Kidney (tissue), 14 donors: Measurements from ENCODE around the gene SYTL2. TPM values are rescaled to one million over a fixed set of nuclear protein-coding genes. Genes with fewer than 3 reads are reported as not detected.

Source experiments
- DNase-seq, 5 donors: peaks; one replicate each; pipeline ENCODE4 v3.0.0-alpha.2; 2013 to 2020
- FAIRE-seq: peaks from 2 replicates; lab custom pipeline; 2012; peaks lifted over from hg19 to GRCh38; lab: Jason Lieb, UNC
- H3K27ac ChIP-seq, 2 donors: one replicate each; pipeline ENCODE4 v1.7.0; 2013; ENCODE audit warnings: low read depth in 2 of 2, low read length in 2 of 2, inconsistent platforms in 1 of 2
- H3K27me3 ChIP-seq: one replicate; pipeline ENCODE4 v1.7.1; 2013; ENCODE audit warnings: low read length, inconsistent platforms; ENCODE audit not compliant: control insufficient read depth, insufficient read depth
- H3K36me3 ChIP-seq, 3 donors: one replicate each; pipeline versions ENCODE4 v1.7.0 to v1.7.1; 2013; ENCODE audit warnings: low read length in 3 of 3, control low read depth in 1 of 3, inconsistent platforms in 1 of 3; ENCODE audit not compliant: insufficient read depth in 3 of 3, control insufficient read depth in 2 of 3
- H3K4me1 ChIP-seq, 3 donors: one replicate each; pipeline versions ENCODE4 v1.7.0 to v1.7.1; 2013; ENCODE audit warnings: low read length in 3 of 3, inconsistent platforms in 1 of 3, low read depth in 1 of 3; ENCODE audit not compliant: control insufficient read depth in 2 of 3, insufficient read depth in 2 of 3
- H3K4me3 ChIP-seq, 3 donors: one replicate each; pipeline versions ENCODE4 v1.7.0 to v1.8.1; 2013; ENCODE audit warnings: low read length in 3 of 3, control low read depth in 1 of 3, inconsistent platforms in 1 of 3
- H3K9ac ChIP-seq, 3 donors: one replicate each; pipeline versions ENCODE4 v1.7.0 to v1.7.1; 2013; ENCODE audit warnings: low read length in 3 of 3, control low read depth in 1 of 3, inconsistent platforms in 1 of 3
- H3K9me3 ChIP-seq, 3 donors: one replicate each; pipeline versions ENCODE4 v1.7.0 to v1.7.1; 2013; ENCODE audit warnings: low read length in 3 of 3, control low read depth in 1 of 3, inconsistent platforms in 1 of 3; ENCODE audit not compliant: control insufficient read depth in 2 of 3, insufficient read depth in 1 of 3
- CTCF ChIP-seq: IDR thresholded peaks from 3 replicates; pipeline ENCODE4 v1.5.1; 2012; ENCODE audit warnings: mild to moderate bottlenecking, moderate library complexity, borderline replicate concordance; ENCODE audit not compliant: insufficient read depth; ENCODE audit errors: extremely low read depth
- intact Hi-C: fragments of 100-400 bp; cut with DNase I; formaldehyde crosslinking; loops from one replicate; pipeline ENCODE4 v1.11.1; 2022
- polyA plus RNA-seq: library from polyadenylated mRNA; stranded (reverse); fragments of 350-450 nt; fragmentation: Illumina TruSeq; extraction: RNeasy Lipid Tissue Mini Kit (QIAGEN cat#74804); gene quantifications from one replicate; pipeline ENCODE4 v1.2.3, GENCODE V29; 2014; ENCODE audit warnings: low read depth, low replicate concordance; ENCODE audit not compliant: insufficient read depth
- total RNA-seq: library from RNA; stranded (reverse); fragmentation: NEBNext Ultra II Directional; extraction: Animal tissue kit (Norgen Biotek cat#: 25700); gene quantifications from one replicate; pipeline ENCODE4 v1.2.1, GENCODE V29; 2021
- donor health status: control.
- donor health status: control.
- donor health status: control.
- donor health status: control.
- donor health status: control.
- donor health status: DM: yes; HTN: yes; CAD: no.
- donor health status: Normal renal cell carcinoma (clear cell type).

Gene SYTL2
- total and polyA plus RNA-seq, 2 donors from 2014 or later, result 19.8 to 187 TPM

- TF ChIP-seq CTCF, result no peak
- Histone ChIP-seq H3K9me3 (no peaks in the 10 kb centered on the region), H3K36me3 (peaks cover 0 to 3% (median 0%) of the 10 kb centered on the region in 3 donors), H3K4me1 (peaks cover 0 to 9% (median 3%) of the 10 kb centered on the region in 3 donors), H3K4me3 (peak within 1 kb of the TSS; percentile 97), H3K9ac (peak within 1 kb of the TSS; percentile 85 to 93 (median 85)), H3K27me3 (no peaks in the 10 kb centered on the region), H3K27ac (peak within 1 kb of the TSS; percentile 2 to 80)
- intact Hi-C loops, result no loop called here
- FAIRE-seq (peak; percentile 39), DNase-seq (peak; percentile 94 to 96 (median 95))
Measured at GRCh38 chr11:85647604-85648299, 163.2 kb downstream of the SYTL2 start, which contains the start of gene TMEM126A. Gene TMEM126A (plus strand): TSS chr11:85647967. CDS start chr11:85650256, 2,289 bp downstream.

DNA sequence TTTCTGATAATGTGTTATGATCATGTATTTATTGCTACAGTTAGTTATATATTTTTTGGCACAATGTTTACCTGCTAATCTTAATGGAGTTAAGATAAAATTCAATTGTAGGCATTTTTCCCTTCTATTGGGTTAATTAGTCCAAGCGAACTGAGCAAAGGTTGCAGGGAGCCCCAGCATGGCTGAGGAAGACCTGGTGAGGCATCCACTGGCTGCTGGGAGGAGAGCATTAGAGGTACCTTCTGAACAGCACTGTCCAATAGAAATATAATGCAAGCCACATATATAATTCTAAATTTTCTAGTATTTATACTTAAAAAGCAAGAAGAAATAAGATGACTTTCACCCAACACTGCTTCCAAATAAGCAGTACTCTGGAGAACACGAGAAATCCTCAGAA lies 163.9 kb downstream of the SYTL2 start:
- Histone ChIP-seq H3K4me3 (peak overlapping the region; percentile 97), H3K27ac (peak overlapping the region; percentile 2 to 80), H3K9ac (peak overlapping the region in 2 of 3 donors; percentile 85 to 93), H3K9me3 (no peaks in the 10 kb centered on the region), H3K36me3 (peaks cover 0 to 3% (median 0%) of the 10 kb centered on the region in 3 donors), H3K27me3 (no peaks in the 10 kb centered on the region), H3K4me1 (peaks cover 0 to 9% (median 3%) of the 10 kb centered on the region in 3 donors)
- no peak for TF ChIP-seq CTCF
- DNase-seq (no peak), FAIRE-seq (no peak)
- intact Hi-C loops, result no loop called here

Other genes starting within 250 kb of the SYTL2 start
- gene DLG2, start 183.8 kb downstream of the SYTL2 start, total RNA-seq, result 7.2 TPM
- gene DLG2, start 183.8 kb downstream of the SYTL2 start, polyA plus RNA-seq, result 2.9 TPM
- 51.5 TPM for gene TMEM126B, start 182.5 kb downstream of the SYTL2 start, total RNA-seq
- 54.7 TPM for gene TMEM126B, start 182.5 kb downstream of the SYTL2 start, polyA plus RNA-seq
- gene TMEM126A, start 163.2 kb downstream of the SYTL2 start, total RNA-seq, result 20.3 TPM
- gene TMEM126A, start 163.2 kb downstream of the SYTL2 start, polyA plus RNA-seq, result 63.8 TPM
- gene CREBZF, start 146.0 kb downstream of the SYTL2 start, total RNA-seq, result 44.7 TPM
- gene CREBZF, start 146.0 kb downstream of the SYTL2 start, polyA plus RNA-seq, result 15.2 TPM
- 3.7 TPM for gene CCDC89, start 124.9 kb downstream of the SYTL2 start, total RNA-seq
- gene CCDC89, start 124.9 kb downstream of the SYTL2 start, polyA plus RNA-seq, result 2.7 TPM
- not detected for gene CCDC83, start 44.2 kb upstream of the SYTL2 start, total RNA-seq
- gene CCDC83, start 44.2 kb upstream of the SYTL2 start, polyA plus RNA-seq, result not detected